Calu3 (cell line): ENCODE results near the gene TCEA2. TPM values are rescaled to one million over a fixed set of nuclear protein-coding genes. Genes with fewer than 3 reads are reported as not detected.
A peak's percentile ranks its signal among the peaks of the same experiment; 100 is the strongest.

Experiments used
- BruUV-seq: library from RNA; stranded (reverse); fragments of 400-500 nt; replicated peaks from 2 replicates; lab custom pipeline; 2021; lab: Mats Ljungman, UMichigan
- CTCF ChIA-PET: fragments of 300-600 bp; sonication (Branson Sonifier 250); formaldehyde crosslinking; loops from one replicate; lab custom pipeline; 2022; ENCODE audit warnings: antibody characterized with exemption; lab: Charles Lee
- DNase-seq: peaks from one replicate; pipeline ENCODE4 v3.0.0; 2022
- H3K27ac Mint-ChIP-seq: one replicate; pipeline ENCODE4 v1.8.0; 2022; ENCODE audit warnings: mixed read lengths; ENCODE audit not compliant: unreplicated experiment
- H3K27me3 Mint-ChIP-seq: one replicate; pipeline ENCODE4 v1.8.0; 2022; ENCODE audit warnings: mixed read lengths; ENCODE audit not compliant: unreplicated experiment
- H3K36me3 Mint-ChIP-seq: one replicate; pipeline ENCODE4 v1.8.0; 2022; ENCODE audit warnings: mild to moderate bottlenecking, moderate library complexity, mixed read lengths; ENCODE audit not compliant: insufficient read depth, unreplicated experiment
- H3K4me1 Mint-ChIP-seq: one replicate; pipeline ENCODE4 v1.8.0; 2022; ENCODE audit warnings: mild to moderate bottlenecking, low read depth, mixed read lengths; ENCODE audit not compliant: unreplicated experiment
- H3K4me3 Mint-ChIP-seq: one replicate; pipeline ENCODE4 v1.8.0; 2022; ENCODE audit warnings: mild to moderate bottlenecking, low read depth, moderate library complexity, mixed read lengths; ENCODE audit not compliant: unreplicated experiment
- H3K9me3 Mint-ChIP-seq: one replicate; pipeline ENCODE4 v1.8.0; 2022; ENCODE audit warnings: low read depth, mixed read lengths; ENCODE audit not compliant: unreplicated experiment
- CTCF ChIP-seq: fragments of 200-600 bp; IDR thresholded peaks from one replicate; pipeline ENCODE4 v1.8.0; 2022; ENCODE audit warnings: antibody characterized with exemption; ENCODE audit not compliant: unreplicated experiment
- intact Hi-C: fragments of 100-400 bp; cut with micrococcal nuclease; formaldehyde crosslinking; loops from one replicate; pipeline ENCODE4 v1.10.0; 2022; ENCODE audit not compliant: unreplicated experiment
- total RNA-seq: library from RNA; stranded (reverse); gene quantifications from 2 replicates; pipeline ENCODE4 v1.2.3, GENCODE V29; 2022

Gene TCEA2
- total RNA-seq, 1 experiment from 2014 or later, result 39.9 TPM

GRCh38 chr20:64056889-64057627, 5.9 kb upstream of the TCEA2 start:
- H3K9me3 Mint-ChIP-seq, result no peaks in the 10 kb centered on the region

GRCh38 chr20:64057628-64058498, 5.1 kb upstream of the TCEA2 start:
- CTCF ChIA-PET, result interaction anchor here (0.6 to 2.7 kb wide), 3 partner anchors 19 to 488 kb away, joined by 3 to 13 read pairs (median 7); partner anchors contain the start of gene PRPF6
- H3K4me1 Mint-ChIP-seq, result peaks cover 25% of the 10 kb centered on the region
- BruUV-seq, result no TSS peak
- H3K4me3 Mint-ChIP-seq, result peak overlapping the region; percentile 49
- no peaks in the 10 kb centered on the region for H3K9me3 Mint-ChIP-seq
- intact Hi-C loops, result loop anchor here (10.0 kb wide), 1 partner anchor 163 kb away; the partner anchor contains the start of gene DNAJC5
- H3K27me3 Mint-ChIP-seq, result peaks cover 32% of the 10 kb centered on the region
- H3K36me3 Mint-ChIP-seq, result peaks cover 10% of the 10 kb centered on the region
- peak; percentile 96 for DNase-seq
- TF ChIP-seq CTCF, result peak; percentile 93
- no peak overlapping the region for H3K27ac Mint-ChIP-seq

More at GRCh38 chr20:64056889-64057627, 5.9 kb upstream of the TCEA2 start:
- no peak for DNase-seq
- CTCF ChIA-PET, result interaction anchor here (0.6 to 2.7 kb wide), 3 partner anchors 18 to 487 kb away, joined by 3 to 13 read pairs (median 7); partner anchors contain the start of gene PRPF6
- H3K4me1 Mint-ChIP-seq, result peaks cover 19% of the 10 kb centered on the region
- peaks cover 40% of the 10 kb centered on the region for H3K27me3 Mint-ChIP-seq
- no peak for TF ChIP-seq CTCF
- no peak overlapping the region for H3K4me3 Mint-ChIP-seq
- H3K27ac Mint-ChIP-seq, result no peak overlapping the region
- peaks cover 2% of the 10 kb centered on the region for H3K36me3 Mint-ChIP-seq
- BruUV-seq, result no TSS peak
- intact Hi-C loops, result loop anchor here (10.0 kb wide), 1 partner anchor 162 kb away; the partner anchor contains the start of gene DNAJC5

- peak; percentile 50 for DNase-seq
- BruUV-seq, result no TSS peak
- peak overlapping the region; percentile 49 for H3K4me3 Mint-ChIP-seq
- H3K9me3 Mint-ChIP-seq, result no peaks in the 10 kb centered on the region
- TF ChIP-seq CTCF, result no peak
- no peak overlapping the region for H3K27ac Mint-ChIP-seq
- H3K4me1 Mint-ChIP-seq, result peaks cover 27% of the 10 kb centered on the region
- peaks cover 17% of the 10 kb centered on the region for H3K36me3 Mint-ChIP-seq
- intact Hi-C loops, result loop anchor here (10.0 kb wide), 1 partner anchor 164 kb away; the partner anchor contains the start of gene DNAJC5
- peaks cover 25% of the 10 kb centered on the region for H3K27me3 Mint-ChIP-seq
- CTCF ChIA-PET, result no interaction called here
Measured at GRCh38 chr20:64058536-64058935, 4.5 kb upstream of the TCEA2 start.

- Mint-ChIP-seq H3K4me3 (peak overlapping the region; percentile 72), H3K36me3 (peaks cover 45% of the 10 kb centered on the region), H3K9me3 (no peaks in the 10 kb centered on the region), H3K27ac (peak overlapping the region; percentile 12), H3K4me1 (peaks cover 61% of the 10 kb centered on the region), H3K27me3 (no peaks in the 10 kb centered on the region)
- no peak for DNase-seq
- intact Hi-C loops, result no loop called here
- no peak for TF ChIP-seq CTCF
- BruUV-seq, result no TSS peak
- CTCF ChIA-PET, result interaction anchor here (1.0 to 1.6 kb wide), 4 partner anchors 9 to 24 kb away, joined by 3 to 7 read pairs (median 6); partner anchors contain the start of gene LKAAEAR1
Measured at GRCh38 chr20:64062276-64062595, 762 bp upstream of the TCEA2 start.
